HUES64 (cell line): ENCODE data around the gene IMMP2L.

Source experiments
- H3K27ac ChIP-seq: 2 replicates; pipeline ENCODE4 v1.7.0; 2013; ENCODE audit warnings: low read depth, low read length, inconsistent platforms
- H3K27me3 ChIP-seq: 2 replicates; pipeline ENCODE4 v1.6.1; 2013; ENCODE audit warnings: mild to moderate bottlenecking, low read length; ENCODE audit not compliant: insufficient read depth
- H3K36me3 ChIP-seq: 2 replicates; pipeline ENCODE4 v1.6.1; 2013; ENCODE audit warnings: mild to moderate bottlenecking, low read length; ENCODE audit not compliant: insufficient read depth
- H3K4me1 ChIP-seq: 2 replicates; pipeline ENCODE4 v1.6.1; 2013; ENCODE audit warnings: mild to moderate bottlenecking, low read length, moderate library complexity; ENCODE audit not compliant: insufficient read depth
- H3K4me3 ChIP-seq: 2 replicates; pipeline ENCODE4 v1.5.1; 2013; ENCODE audit warnings: mild to moderate bottlenecking, low read length, moderate library complexity
- H3K9ac ChIP-seq: 2 replicates; pipeline ENCODE4 v1.6.1; 2013; ENCODE audit warnings: mild to moderate bottlenecking, low read depth, low read length
- H3K9me3 ChIP-seq: 2 replicates; pipeline ENCODE4 v1.6.1; 2013; ENCODE audit warnings: low read depth, low read length; ENCODE audit not compliant: insufficient read depth
- WGBS: fragments of 150-250, 120-280 bp; methylation state at CpG from one replicate; pipeline ENCODE4 v1.1.7; 2013; ENCODE audit warnings: missing lambda C conversion rate; 5-methylcytosine and 5-hydroxymethylcytosine counted together

The IMMP2L gene

GRCh38 chr7:111086532-111086931 is 475.8 kb downstream of the IMMP2L start:
- Histone ChIP-seq H3K27me3 (no peaks in the 10 kb centered on the region), H3K4me3 (no peak overlapping the region), H3K4me1 (peaks cover 36% of the 10 kb centered on the region), H3K9ac (no peak overlapping the region), H3K36me3 (no peaks in the 10 kb centered on the region), H3K27ac (no peak overlapping the region), H3K9me3 (no peaks in the 10 kb centered on the region)
- WGBS: 96% methylated on average over 2 of the region's 2 CpGs

- Histone ChIP-seq H3K27me3 (no peaks in the 10 kb centered on the region), H3K9me3 (no peaks in the 10 kb centered on the region), H3K9ac (no peak overlapping the region), H3K4me3 (no peak overlapping the region), H3K4me1 (peaks cover 26% of the 10 kb centered on the region), H3K27ac (no peak overlapping the region), H3K36me3 (no peaks in the 10 kb centered on the region)
- WGBS: 100% methylated on average over 3 of the region's 3 CpGs
These were observed 476.9 kb downstream of the IMMP2L start for GRCh38 chr7:111085356-111085755.

GRCh38 chr7:111083413-111083812 is 478.9 kb downstream of the IMMP2L start:
- WGBS: 88% methylated on average over 4 of the region's 5 CpGs
- H3K9ac ChIP-seq: no peak overlapping the region
- no peaks in the 10 kb centered on the region for H3K9me3 ChIP-seq
- no peaks in the 10 kb centered on the region for H3K27me3 ChIP-seq
- peaks cover 25% of the 10 kb centered on the region for H3K4me1 ChIP-seq
- H3K4me3 ChIP-seq: no peak overlapping the region
- H3K36me3 ChIP-seq: no peaks in the 10 kb centered on the region
- no peak overlapping the region for H3K27ac ChIP-seq

- no peak overlapping the region for H3K4me3 ChIP-seq
- no peaks in the 10 kb centered on the region for H3K9me3 ChIP-seq
- WGBS: 62% methylated on average over 4 of the region's 4 CpGs
- no peaks in the 10 kb centered on the region for H3K27me3 ChIP-seq
- H3K4me1 ChIP-seq: peaks cover 29% of the 10 kb centered on the region
- no peaks in the 10 kb centered on the region for H3K36me3 ChIP-seq
- no peak overlapping the region for H3K9ac ChIP-seq
- no peak overlapping the region for H3K27ac ChIP-seq
These were observed 479.9 kb downstream of the IMMP2L start for GRCh38 chr7:111082351-111082750.

GRCh38 chr7:111081546-111082267 is 480.6 kb downstream of the IMMP2L start:
- no peaks in the 10 kb centered on the region for H3K27me3 ChIP-seq
- H3K9ac ChIP-seq: no peak overlapping the region
- WGBS: 96% methylated on average over 4 of the region's 4 CpGs

GRCh38 chr7:111080495-111081105 is 481.7 kb downstream of the IMMP2L start:
- no peak overlapping the region for H3K9ac ChIP-seq
- no peak overlapping the region for H3K27ac ChIP-seq
- no peaks in the 10 kb centered on the region for H3K27me3 ChIP-seq
- no peaks in the 10 kb centered on the region for H3K36me3 ChIP-seq
- H3K4me3 ChIP-seq: no peak overlapping the region
- 89% methylated on average over 1 of the region's 1 CpG for WGBS
- H3K9me3 ChIP-seq: no peaks in the 10 kb centered on the region
- peaks cover 37% of the 10 kb centered on the region for H3K4me1 ChIP-seq

More at GRCh38 chr7:111081546-111082267, 480.6 kb downstream of the IMMP2L start:
- H3K4me1 ChIP-seq: peaks cover 34% of the 10 kb centered on the region
- no peak overlapping the region for H3K27ac ChIP-seq
- no peak overlapping the region for H3K4me3 ChIP-seq
- no peaks in the 10 kb centered on the region for H3K36me3 ChIP-seq
- H3K9me3 ChIP-seq: no peaks in the 10 kb centered on the region

- Histone ChIP-seq H3K36me3 (no peaks in the 10 kb centered on the region), H3K9ac (no peak overlapping the region), H3K9me3 (no peaks in the 10 kb centered on the region), H3K27ac (no peak overlapping the region), H3K4me3 (no peak overlapping the region), H3K4me1 (peaks cover 35% of the 10 kb centered on the region), H3K27me3 (no peaks in the 10 kb centered on the region)
- WGBS: 81% methylated on average over 2 of the region's 2 CpGs
These were observed 485.3 kb downstream of the IMMP2L start for GRCh38 chr7:111077001-111077400.

- no peak overlapping the region for H3K27ac ChIP-seq
- H3K27me3 ChIP-seq: no peaks in the 10 kb centered on the region
- peaks cover 30% of the 10 kb centered on the region for H3K4me1 ChIP-seq
- H3K9me3 ChIP-seq: no peaks in the 10 kb centered on the region
- no peaks in the 10 kb centered on the region for H3K36me3 ChIP-seq
- H3K9ac ChIP-seq: no peak overlapping the region
- no peak overlapping the region for H3K4me3 ChIP-seq
These were observed 486.1 kb downstream of the IMMP2L start for GRCh38 chr7:111076205-111076604.

- Histone ChIP-seq H3K9me3 (no peaks in the 10 kb centered on the region), H3K27me3 (no peaks in the 10 kb centered on the region), H3K36me3 (no peaks in the 10 kb centered on the region), H3K4me1 (peaks cover 30% of the 10 kb centered on the region), H3K4me3 (no peak overlapping the region), H3K27ac (no peak overlapping the region), H3K9ac (no peak overlapping the region)
- 94% methylated on average over 5 of the region's 5 CpGs for WGBS
These were observed 486.8 kb downstream of the IMMP2L start for GRCh38 chr7:111075498-111075897.

GRCh38 chr7:111074748-111075146 is 487.5 kb downstream of the IMMP2L start:
- Histone ChIP-seq H3K9ac (no peak overlapping the region), H3K4me3 (no peak overlapping the region), H3K27me3 (no peaks in the 10 kb centered on the region), H3K4me1 (peaks cover 30% of the 10 kb centered on the region), H3K27ac (no peak overlapping the region), H3K36me3 (no peaks in the 10 kb centered on the region), H3K9me3 (no peaks in the 10 kb centered on the region)
- 79% methylated on average over 6 of the region's 6 CpGs for WGBS

- H3K4me1 ChIP-seq: peaks cover 30% of the 10 kb centered on the region
- no peak overlapping the region for H3K27ac ChIP-seq
- H3K9me3 ChIP-seq: no peaks in the 10 kb centered on the region
- H3K4me3 ChIP-seq: no peak overlapping the region
- H3K27me3 ChIP-seq: no peaks in the 10 kb centered on the region
- H3K36me3 ChIP-seq: no peaks in the 10 kb centered on the region
- no peak overlapping the region for H3K9ac ChIP-seq
- 92% methylated on average over 2 of the region's 3 CpGs for WGBS
These were observed 488.1 kb downstream of the IMMP2L start for GRCh38 chr7:111074071-111074747.
